Neural cell (in vitro differentiated cells): Measurements from ENCODE around the gene MBD3. TPM values are rescaled to one million over a fixed set of nuclear protein-coding genes. Genes with fewer than 3 reads are reported as not detected.

Source experiments
- H2AFZ ChIP-seq: fragments of 200-600, 300-800 bp; sonication (generic), shearing (Covaris generic); 2 replicates; pipeline ENCODE4 v1.6.0; 2014; ENCODE audit warnings: low read depth, mild to moderate bottlenecking, antibody characterized with exemption, low read length, moderate library complexity
- H3F3A ChIP-seq: fragments of 200-600 bp; shearing (Covaris generic); 2 replicates; pipeline ENCODE4 v1.6.1; 2016; ENCODE audit warnings: mild to moderate bottlenecking, moderate library complexity, mixed read lengths, antibody characterized with exemption, low read length; ENCODE audit not compliant: insufficient read depth, poor library complexity, severe bottlenecking
- H3K27ac ChIP-seq: fragments of 200-600, 300-800 bp; sonication (generic), shearing (Covaris generic); 2 replicates; pipeline ENCODE4 v1.5.1; 2014; ENCODE audit warnings: mild to moderate bottlenecking, low read length, moderate library complexity
- H3K27me3 ChIP-seq: fragments of 300-800, 200-600 bp; sonication (generic), shearing (Covaris generic); 2 replicates; pipeline ENCODE4 v1.6.0; 2014; ENCODE audit warnings: mild to moderate bottlenecking, low read depth, low read length, moderate library complexity; ENCODE audit not compliant: insufficient read depth
- H3K36me3 ChIP-seq: fragments of 300-800, 200-600 bp; sonication (generic), shearing (Covaris generic); 2 replicates; pipeline ENCODE4 v1.5.1; 2014; ENCODE audit warnings: mild to moderate bottlenecking, antibody characterized with exemption, low read length, moderate library complexity; ENCODE audit not compliant: insufficient read depth
- H3K4me2 ChIP-seq: fragments of 300-800, 200-600 bp; sonication (generic), shearing (Covaris generic); 2 replicates; pipeline ENCODE4 v1.6.0; 2014; ENCODE audit warnings: mild to moderate bottlenecking, low read length
- H3K4me3 ChIP-seq: fragments of 300-800, 200-600 bp; sonication (generic), shearing (Covaris generic); 2 replicates; pipeline ENCODE4 v1.5.1; 2014; ENCODE audit warnings: mild to moderate bottlenecking, low read length, moderate library complexity
- H3K79me2 ChIP-seq: fragments of 200-600 bp; shearing (Covaris generic); replicated peaks from 2 replicates; pipeline ENCODE4 v1.6.0; 2014; ENCODE audit warnings: mild to moderate bottlenecking, low read length, moderate library complexity; ENCODE audit not compliant: insufficient read depth
- H3K9ac ChIP-seq: fragments of 300-800, 200-600 bp; sonication (generic), shearing (Covaris generic); 2 replicates; pipeline ENCODE4 v1.6.1; 2016; ENCODE audit warnings: mild to moderate bottlenecking, low read length, mixed read lengths
- H3K9me2 ChIP-seq: fragments of 200-600 bp; shearing (Covaris generic); 2 replicates; pipeline ENCODE4 v1.6.1; 2016; ENCODE audit warnings: mild to moderate bottlenecking, low read length, mixed read lengths; ENCODE audit not compliant: insufficient read depth
- H3K9me3 ChIP-seq: fragments of 200-600, 300-800 bp; sonication (generic), shearing (Covaris generic); 2 replicates; pipeline ENCODE4 v1.6.1; 2016; ENCODE audit warnings: mild to moderate bottlenecking, mixed run types, low read length, moderate library complexity, mixed read lengths
- H4K20me1 ChIP-seq: fragments of 200-600 bp; shearing (Covaris generic); 2 replicates; pipeline ENCODE4 v1.6.1; 2016; ENCODE audit warnings: mild to moderate bottlenecking, mixed run types; ENCODE audit not compliant: insufficient read depth
- EP300 ChIP-seq: fragments of 450-650 bp; conservative IDR thresholded peaks from 2 replicates; pipeline ENCODE4 v1.6.1; 2014; ENCODE audit warnings: antibody characterized with exemption, mild to moderate bottlenecking, moderate library complexity; ENCODE audit not compliant: poor library complexity, severe bottlenecking
- EZH2 ChIP-seq: fragments of 200-600, 300-800 bp; shearing (Covaris generic), sonication (generic); IDR thresholded peaks from 2 replicates; pipeline ENCODE4 v1.6.1; 2014; ENCODE audit warnings: antibody characterized with exemption, low read length, borderline replicate concordance, mild to moderate bottlenecking; ENCODE audit not compliant: insufficient read depth, poor library complexity, severe bottlenecking
- MXI1 ChIP-seq: fragments of 450-650 bp; conservative IDR thresholded peaks from 2 replicates; pipeline ENCODE4 v1.6.1; 2014; ENCODE audit warnings: antibody characterized with exemption, mild to moderate bottlenecking; ENCODE audit not compliant: poor library complexity, severe bottlenecking
- RAD21 ChIP-seq: fragments of 450-650 bp; conservative IDR thresholded peaks from 2 replicates; pipeline ENCODE4 v1.6.1; 2014; ENCODE audit warnings: antibody characterized with exemption, mild to moderate bottlenecking, moderate library complexity
- REST ChIP-seq: IDR thresholded peaks from 2 replicates; pipeline ENCODE4 v1.6.1; 2012; ENCODE audit warnings: borderline replicate concordance
- SMC3 ChIP-seq: fragments of 450-650 bp; conservative IDR thresholded peaks from 2 replicates; pipeline ENCODE4 v1.6.1; 2014; ENCODE audit warnings: antibody characterized with exemption, mild to moderate bottlenecking, moderate library complexity; ENCODE audit not compliant: poor library complexity
- TAF1 ChIP-seq: IDR thresholded peaks from 2 replicates; pipeline ENCODE4 v1.6.1; 2012; ENCODE audit warnings: low read depth
- polyA plus RNA-seq: library from polyadenylated mRNA; depleted of rRNA; stranded (reverse); fragments of >200 nt; gene quantifications from 2 replicates; pipeline ENCODE4 v1.2.3, GENCODE V29; 2014
- TF ChIP-seq, protein P1 (sequence below): fragments of 450-650 bp; IDR thresholded peaks from 2 replicates; pipeline ENCODE4 v1.5.1; 2014; ENCODE audit warnings: antibody characterized with exemption, mild to moderate bottlenecking, moderate library complexity; ENCODE audit not compliant: poor library complexity, severe bottlenecking

The MBD3 gene
- polyA plus RNA-seq, 1 donor from 2014 or later: 80.1 TPM

- H3K9ac ChIP-seq: no peak overlapping the region
- H3K9me2 ChIP-seq: no peaks in the 10 kb centered on the region
- H3K79me2 ChIP-seq: no peaks in the 10 kb centered on the region
- H3K27ac ChIP-seq: no peak overlapping the region
- no peak for TF ChIP-seq RAD21
- TF ChIP-seq, protein P1, sequence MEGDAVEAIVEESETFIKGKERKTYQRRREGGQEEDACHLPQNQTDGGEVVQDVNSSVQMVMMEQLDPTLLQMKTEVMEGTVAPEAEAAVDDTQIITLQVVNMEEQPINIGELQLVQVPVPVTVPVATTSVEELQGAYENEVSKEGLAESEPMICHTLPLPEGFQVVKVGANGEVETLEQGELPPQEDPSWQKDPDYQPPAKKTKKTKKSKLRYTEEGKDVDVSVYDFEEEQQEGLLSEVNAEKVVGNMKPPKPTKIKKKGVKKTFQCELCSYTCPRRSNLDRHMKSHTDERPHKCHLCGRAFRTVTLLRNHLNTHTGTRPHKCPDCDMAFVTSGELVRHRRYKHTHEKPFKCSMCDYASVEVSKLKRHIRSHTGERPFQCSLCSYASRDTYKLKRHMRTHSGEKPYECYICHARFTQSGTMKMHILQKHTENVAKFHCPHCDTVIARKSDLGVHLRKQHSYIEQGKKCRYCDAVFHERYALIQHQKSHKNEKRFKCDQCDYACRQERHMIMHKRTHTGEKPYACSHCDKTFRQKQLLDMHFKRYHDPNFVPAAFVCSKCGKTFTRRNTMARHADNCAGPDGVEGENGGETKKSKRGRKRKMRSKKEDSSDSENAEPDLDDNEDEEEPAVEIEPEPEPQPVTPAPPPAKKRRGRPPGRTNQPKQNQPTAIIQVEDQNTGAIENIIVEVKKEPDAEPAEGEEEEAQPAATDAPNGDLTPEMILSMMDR: no peak
- no peak for TF ChIP-seq MXI1
- no peak for TF ChIP-seq TAF1
- no peak for TF ChIP-seq SMC3
- no peak for TF ChIP-seq EZH2
- H3K36me3 ChIP-seq: peaks cover 2% of the 10 kb centered on the region
- no peaks in the 10 kb centered on the region for H3K9me3 ChIP-seq
- no peak overlapping the region for H3K4me2 ChIP-seq
- H4K20me1 ChIP-seq: no peaks in the 10 kb centered on the region
- H3F3A ChIP-seq: no peaks in the 10 kb centered on the region
- H3K4me3 ChIP-seq: no peak overlapping the region
- H2AFZ ChIP-seq: no peak overlapping the region
- no peaks in the 10 kb centered on the region for H3K27me3 ChIP-seq
These were observed 17.1 kb downstream of the MBD3 start for GRCh38 chr19:1575323-1576241.

GRCh38 chr19:1574354-1575136 is 18.1 kb downstream of the MBD3 start:
- Histone ChIP-seq H3K9me2 (no peaks in the 10 kb centered on the region), H3K36me3 (no peaks in the 10 kb centered on the region), H3K27ac (no peak overlapping the region), H3K4me3 (no peak overlapping the region), H3F3A (no peaks in the 10 kb centered on the region), H3K4me2 (no peak overlapping the region), H3K9me3 (no peaks in the 10 kb centered on the region), H4K20me1 (no peaks in the 10 kb centered on the region), H2AFZ (no peak overlapping the region), H3K79me2 (no peaks in the 10 kb centered on the region), H3K27me3 (no peaks in the 10 kb centered on the region), H3K9ac (no peak overlapping the region)
- TF ChIP-seq EP300 (no peak), REST (no peak), SMC3 (no peak), TAF1 (no peak)
